Dermis blood vessel endothelial cell (primary cell): Measurements from ENCODE around the gene TRAF3. TPM values are rescaled to one million over a fixed set of nuclear protein-coding genes. Genes with fewer than 3 reads are reported as not detected.
A peak's percentile ranks its signal among the peaks of the same experiment; 100 is the strongest.

Experiments used
- DNase-seq: peaks from one replicate; pipeline ENCODE4 v3.0.0; 2010
- total RNA-seq: library from RNA; depleted of rRNA; stranded (reverse); fragments of >200 nt; gene quantifications from 2 replicates; pipeline ENCODE4 v1.2.3, GENCODE V29; 2014

Gene TRAF3
- 27.6 and 30.3 TPM in 2 replicates for total RNA-seq

- peak; percentile 68 for DNase-seq
Measured at GRCh38 chr14:102776761-102777710, at the start of gene TRAF3. Gene TRAF3, plus strand, starts transcription at chr14:102777449. Its CDS starts 92,753 bp downstream, at chr14:102870202.

GRCh38 chr14:102728501-102728900, 48.7 kb upstream of the TRAF3 start:
- no peak for DNase-seq

- no peak for DNase-seq
Measured at GRCh38 chr14:102729268-102729667, 48.0 kb upstream of the TRAF3 start.

- DNase-seq, result no peak
Measured at GRCh38 chr14:102729825-102730224, 47.4 kb upstream of the TRAF3 start.

- no peak for DNase-seq
Measured at GRCh38 chr14:102731101-102731870, 46.0 kb upstream of the TRAF3 start.

GRCh38 chr14:102731871-102732800, 45.1 kb upstream of the TRAF3 start:
- DNase-seq, result no peak

GRCh38 chr14:102732924-102733323, 44.3 kb upstream of the TRAF3 start:
- DNase-seq, result no peak

- DNase-seq, result no peak
Measured at GRCh38 chr14:102733326-102733725, 43.9 kb upstream of the TRAF3 start.

GRCh38 chr14:102734436-102734835, 42.8 kb upstream of the TRAF3 start:
- DNase-seq, result no peak

- DNase-seq, result no peak
Measured at GRCh38 chr14:102736956-102737355, 40.3 kb upstream of the TRAF3 start.

GRCh38 chr14:102737402-102738372, 39.6 kb upstream of the TRAF3 start:
- DNase-seq, result no peak

GRCh38 chr14:102738373-102739189, 38.7 kb upstream of the TRAF3 start:
- no peak for DNase-seq

- DNase-seq, result no peak
Measured at GRCh38 chr14:102739190-102739469, 38.1 kb upstream of the TRAF3 start.

GRCh38 chr14:102746634-102747438, 30.4 kb upstream of the TRAF3 start:
- DNase-seq, result no peak

GRCh38 chr14:102748806-102749205, 28.4 kb upstream of the TRAF3 start:
- DNase-seq, result no peak

GRCh38 chr14:102749393-102750305, 27.6 kb upstream of the TRAF3 start:
- DNase-seq, result no peak

GRCh38 chr14:102750376-102750775, 26.9 kb upstream of the TRAF3 start:
- no peak for DNase-seq

GRCh38 chr14:102751088-102751487, 26.2 kb upstream of the TRAF3 start:
- no peak for DNase-seq
